Measurements from ENCODE around the gene AVPR2.

GRCh38 chrX:153947009-153947769, 42.7 kb downstream of the AVPR2 start:
- no peak for TF ChIP-seq REST (IDR thresholded peaks at IDR 0.05; ENCODE audit: insufficient read depth in 1 of 2, low read depth in 2 of 2, low read length in 1 of 2)
- no peak for TF ChIP-seq CTCF (IDR thresholded peaks at IDR 0.05)
- no peak for TF ChIP-seq SIN3A (IDR thresholded peaks at IDR 0.05; ENCODE audit: borderline replicate concordance, insufficient read depth, low read depth, low read length)
